GM21737 (cell line): ENCODE data around the gene CDK5.
"Not testable (repeated sequence)": the region's sequence is repeated elsewhere in the genome, so short reads cannot be mapped to it uniquely, and the experiment has no call there.

ENCODE experiments used
- ATAC-seq: cut with Tn5 transposase; IDR thresholded peaks from one replicate; pipeline ENCODE4 v1.9.1; 2021; ENCODE audit warnings: mild to moderate bottlenecking, moderate library complexity; ENCODE audit not compliant: unreplicated experiment

CDK5 gene

GRCh38 chr7:151017370-151017952, 40.2 kb downstream of the CDK5 start:
- no peak for ATAC-seq

GRCh38 chr7:151016942-151017341, 40.8 kb downstream of the CDK5 start:
- no peak for ATAC-seq

GRCh38 chr7:151016505-151016904, 41.2 kb downstream of the CDK5 start:
- ATAC-seq: no peak

- no peak for ATAC-seq
Measured at GRCh38 chr7:151015967-151016366, 41.7 kb downstream of the CDK5 start.

GRCh38 chr7:151014950-151015349, 42.7 kb downstream of the CDK5 start:
- ATAC-seq: no peak

GRCh38 chr7:151013733-151014497, 43.8 kb downstream of the CDK5 start:
- peak; percentile 41 for ATAC-seq

- no peak for ATAC-seq
Measured at GRCh38 chr7:151013356-151013732, 44.4 kb downstream of the CDK5 start.

- no peak for ATAC-seq
Measured at GRCh38 chr7:151012911-151013347, 44.8 kb downstream of the CDK5 start.

- ATAC-seq: no peak
Measured at GRCh38 chr7:151012031-151012692, 45.5 kb downstream of the CDK5 start.

GRCh38 chr7:151011616-151012015, 46.1 kb downstream of the CDK5 start:
- ATAC-seq: not testable (repeated sequence)

- ATAC-seq: no peak
Measured at GRCh38 chr7:151011097-151011409, 46.6 kb downstream of the CDK5 start.

- ATAC-seq: no peak
Measured at GRCh38 chr7:151010307-151011096, 47.2 kb downstream of the CDK5 start.

- ATAC-seq: no peak
Measured at GRCh38 chr7:151010037-151010306, 47.7 kb downstream of the CDK5 start.

GRCh38 chr7:151009327-151010036, 48.2 kb downstream of the CDK5 start:
- ATAC-seq: no peak

- ATAC-seq: no peak
Measured at GRCh38 chr7:151008511-151009323, 49.0 kb downstream of the CDK5 start.

- no peak for ATAC-seq
Measured at GRCh38 chr7:151008143-151008510, 49.6 kb downstream of the CDK5 start.

- no peak for ATAC-seq
Measured at GRCh38 chr7:151007469-151007898, 50.2 kb downstream of the CDK5 start.

GRCh38 chr7:151006590-151007300, 51.0 kb downstream of the CDK5 start:
- ATAC-seq: no peak

GRCh38 chr7:151005566-151005965, 52.1 kb downstream of the CDK5 start:
- ATAC-seq: no peak
